ENCODE results near the gene SYNGR1. TPM values are rescaled to one million over a fixed set of nuclear protein-coding genes. Genes with fewer than 3 reads are reported as not detected.
A peak's percentile ranks its signal among the peaks of the same experiment; 100 is the strongest.

The SYNGR1 gene
- total RNA-seq, 5 donors from 2014 or later (not counting 1 experiment from before 2014, with no cell fraction given): 1.1 to 4.3 (median 2.7) TPM

DNA sequence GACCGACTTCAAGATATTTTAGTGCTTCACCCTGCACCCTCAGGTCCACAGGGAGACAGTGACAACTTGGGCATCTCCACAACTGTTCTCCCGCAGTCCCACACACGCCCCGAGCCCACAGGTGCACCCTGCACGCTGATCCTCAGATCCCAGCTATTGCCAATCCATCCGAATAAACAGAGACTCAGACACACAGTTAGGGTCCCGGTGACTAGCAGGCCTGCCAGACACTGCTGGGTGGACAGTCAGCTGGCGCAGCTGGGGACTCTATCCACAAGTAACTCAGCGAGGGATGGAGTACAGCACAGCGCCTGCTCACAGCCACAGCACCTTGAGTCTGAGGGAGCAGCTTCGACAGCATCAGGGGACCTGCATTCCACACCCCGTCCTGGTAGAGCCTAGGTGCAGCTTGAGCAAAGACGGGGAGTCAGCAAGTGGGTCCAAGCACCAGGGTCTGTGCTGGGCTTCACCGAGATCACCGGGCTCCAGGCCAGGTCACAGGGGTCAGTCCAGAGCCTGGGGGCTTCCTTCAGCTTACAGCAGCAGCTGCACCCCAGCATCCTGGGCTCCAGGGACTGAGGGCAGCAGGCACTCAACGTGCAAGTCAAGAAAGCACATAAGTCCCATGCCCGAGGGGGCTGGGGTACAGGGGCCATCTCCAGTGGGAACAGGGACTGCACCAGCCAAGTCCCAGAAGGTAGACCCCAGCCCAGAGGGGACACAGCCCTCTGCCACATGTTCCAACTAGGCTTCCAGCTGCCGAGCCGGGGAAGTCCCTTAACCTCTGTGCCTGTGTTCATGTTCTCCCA is 38.0 kb upstream of the SYNGR1 start:
- H3K36me3 ChIP-seq (ENCODE audit: control insufficient read depth in 2 of 2, extremely low read depth in 1 of 2, insufficient read depth in 1 of 2, low read length in 1 of 2): peaks cover 34 to 54% of the 10 kb centered on the region in 2 donors
- POLR2A ChIA-PET: no interaction called here
- H3K27ac ChIP-seq (ENCODE audit: low read length): no peak overlapping the region
- H3K27ac Mint-ChIP-seq: peak overlapping the region; percentile 57 to 80
- no peak for DNase-seq
- H3K27me3 Mint-ChIP-seq: no peaks in the 10 kb centered on the region
- no peak for ATAC-seq (replicated peaks in 1 of 4)
- no peaks in the 10 kb centered on the region for H3K9me3 ChIP-seq
- H3K4me3 Mint-ChIP-seq: no peak overlapping the region
- H3K4me1 Mint-ChIP-seq: peaks cover 22 to 60% (median 45%) of the 10 kb centered on the region in 3 donors
- peaks cover 44% of the 10 kb centered on the region for H3K36me3 Mint-ChIP-seq
- no peaks in the 10 kb centered on the region for H3K9me3 Mint-ChIP-seq
- CTCF ChIA-PET: interaction anchor here (0.5 to 1.3 kb wide), 10 partner anchors 8 to 794 kb away, joined by 3 to 22 read pairs (median 3); partner anchors contain the start of genes CBX6 (in 1 of the 2) and RPL3 (in 1 of the 2)
- 82% methylated on average over 19 of the region's 19 CpGs for WGBS (ENCODE audit: insufficient coverage)
- H3K27me3 ChIP-seq (replicated peaks in 1 of 2; ENCODE audit: control insufficient read depth in 2 of 2, extremely low read depth in 1 of 2, insufficient read depth in 2 of 2, low read length in 1 of 2): peaks cover 0 to 2% of the 10 kb centered on the region in 2 experiments
- no peak overlapping the region for H3K4me3 ChIP-seq (ENCODE audit: control insufficient read depth in 1 of 2, extremely low read depth in 1 of 2, low read length in 1 of 2)
- peaks cover 0 to 57% of the 10 kb centered on the region in 2 experiments for H3K4me1 ChIP-seq (ENCODE audit: control insufficient read depth in 1 of 2, extremely low read depth in 1 of 2, insufficient read depth in 2 of 2, low read length in 2 of 2)

DNA sequence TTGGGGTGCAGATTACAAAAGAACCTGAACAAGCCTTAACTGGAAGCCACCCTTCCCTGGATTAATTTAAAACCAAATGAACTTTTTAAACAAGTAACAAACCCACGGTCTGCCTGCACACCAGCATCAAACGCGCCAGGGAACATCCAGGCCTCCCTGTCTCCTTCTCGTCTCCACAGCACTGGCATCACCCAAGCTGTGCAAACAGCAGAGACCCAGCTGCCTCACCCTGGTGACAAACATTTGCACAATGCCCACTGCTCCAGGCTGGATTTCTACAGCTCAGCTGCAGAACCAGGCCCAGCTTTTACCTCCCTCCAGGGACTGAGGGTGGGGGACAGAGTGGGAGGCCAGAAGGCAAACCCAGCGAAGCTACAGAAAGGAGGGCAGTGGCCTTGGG is 37.4 kb upstream of the SYNGR1 start:
- CTCF ChIA-PET: interaction anchor here (0.5 to 0.9 kb wide), 3 partner anchors 97 to 794 kb away, joined by 3 to 6 read pairs (median 3); no protein-coding TSS in a partner anchor
- H3K36me3 Mint-ChIP-seq: peaks cover 50% of the 10 kb centered on the region
- Histone ChIP-seq H3K4me1 (ENCODE audit: control insufficient read depth in 1 of 2, extremely low read depth in 1 of 2, insufficient read depth in 2 of 2, low read length in 2 of 2) (peaks cover 2 to 61% of the 10 kb centered on the region in 2 experiments), H3K4me3 (ENCODE audit: control insufficient read depth in 1 of 2, extremely low read depth in 1 of 2, low read length in 1 of 2) (no peak overlapping the region), H3K36me3 (ENCODE audit: control insufficient read depth in 2 of 2, extremely low read depth in 1 of 2, insufficient read depth in 1 of 2, low read length in 1 of 2) (peaks cover 38 to 60% of the 10 kb centered on the region in 2 donors), H3K27ac (ENCODE audit: low read length) (no peak overlapping the region), H3K27me3 (replicated peaks in 1 of 2; ENCODE audit: control insufficient read depth in 2 of 2, extremely low read depth in 1 of 2, insufficient read depth in 2 of 2, low read length in 1 of 2) (peaks cover 0 to 2% of the 10 kb centered on the region in 2 experiments), H3K9me3 (no peaks in the 10 kb centered on the region)
- peak overlapping the region in 1 of 2 donors; percentile 22 for H3K27ac Mint-ChIP-seq
- H3K9me3 Mint-ChIP-seq: no peaks in the 10 kb centered on the region
- POLR2A ChIA-PET: no interaction called here
- no peaks in the 10 kb centered on the region for H3K27me3 Mint-ChIP-seq
- DNase-seq (no peak), ATAC-seq (replicated peaks in 1 of 4) (no peak)
- H3K4me3 Mint-ChIP-seq: no peak overlapping the region
- 75% methylated on average over 3 of the region's 5 CpGs for WGBS (ENCODE audit: insufficient coverage)
- peaks cover 28 to 66% (median 51%) of the 10 kb centered on the region in 3 donors for H3K4me1 Mint-ChIP-seq

DNA sequence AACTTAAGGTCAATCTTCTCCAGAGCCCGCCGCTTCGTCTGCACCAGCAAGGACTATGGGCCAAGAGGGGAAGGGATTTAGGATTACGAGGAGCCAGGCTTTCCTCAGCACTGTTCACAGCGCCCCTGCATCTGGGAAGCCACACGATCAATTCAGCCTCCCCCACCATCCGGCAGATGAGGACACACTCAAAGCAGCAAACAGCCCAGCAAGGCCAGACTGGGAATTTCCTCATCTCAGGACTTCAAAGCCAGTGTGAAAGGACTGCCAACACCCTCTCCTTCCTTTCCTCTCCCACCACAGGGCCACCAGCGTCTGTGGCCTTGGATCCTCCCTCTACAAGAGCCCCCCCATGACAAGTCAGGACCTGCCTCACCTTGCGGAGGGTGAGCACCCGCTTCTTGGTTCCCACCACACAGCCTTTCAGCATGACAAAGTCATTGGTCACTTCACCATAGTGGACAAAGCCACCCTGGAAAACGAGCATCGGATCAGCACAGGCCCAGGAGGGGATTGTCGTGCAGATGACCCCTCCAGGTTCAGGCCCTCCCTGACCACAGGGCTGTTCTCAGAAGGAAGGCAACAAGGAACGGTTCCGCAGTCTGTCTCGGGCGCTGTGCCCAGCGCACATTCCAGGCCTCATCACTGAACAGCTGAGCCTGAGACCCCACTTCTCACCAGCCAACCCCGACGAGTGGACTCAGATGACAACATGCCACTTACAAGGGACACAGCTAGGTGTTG is 36.4 kb upstream of the SYNGR1 start:
- Histone ChIP-seq H3K4me3 (ENCODE audit: control insufficient read depth in 1 of 2, extremely low read depth in 1 of 2, low read length in 1 of 2) (no peak overlapping the region), H3K36me3 (ENCODE audit: control insufficient read depth in 2 of 2, extremely low read depth in 1 of 2, insufficient read depth in 1 of 2, low read length in 1 of 2) (peaks cover 38 to 66% of the 10 kb centered on the region in 2 donors), H3K27ac (ENCODE audit: low read length) (no peak overlapping the region), H3K9me3 (no peaks in the 10 kb centered on the region), H3K27me3 (replicated peaks in 1 of 2; ENCODE audit: control insufficient read depth in 2 of 2, extremely low read depth in 1 of 2, insufficient read depth in 2 of 2, low read length in 1 of 2) (peaks cover 0 to 2% of the 10 kb centered on the region in 2 experiments), H3K4me1 (ENCODE audit: control insufficient read depth in 1 of 2, extremely low read depth in 1 of 2, insufficient read depth in 2 of 2, low read length in 2 of 2) (peaks cover 10 to 70% of the 10 kb centered on the region in 2 experiments)
- CTCF ChIA-PET: interaction anchor here in 1 of 2 donors (0.5 kb wide), 1 partner anchor 305 kb away, joined by 3 read pairs; no protein-coding TSS in a partner anchor
- 88% methylated on average over 15 of the region's 20 CpGs for WGBS (ENCODE audit: insufficient coverage)
- H3K4me1 Mint-ChIP-seq: peaks cover 38 to 76% (median 61%) of the 10 kb centered on the region in 3 donors
- no peak overlapping the region for H3K27ac Mint-ChIP-seq
- POLR2A ChIA-PET: no interaction called here
- no peak for ATAC-seq (replicated peaks in 1 of 4)
- no peak overlapping the region for H3K4me3 Mint-ChIP-seq
- H3K9me3 Mint-ChIP-seq: no peaks in the 10 kb centered on the region
- H3K36me3 Mint-ChIP-seq: peaks cover 60% of the 10 kb centered on the region
- DNase-seq: no peak
- no peaks in the 10 kb centered on the region for H3K27me3 Mint-ChIP-seq

DNA sequence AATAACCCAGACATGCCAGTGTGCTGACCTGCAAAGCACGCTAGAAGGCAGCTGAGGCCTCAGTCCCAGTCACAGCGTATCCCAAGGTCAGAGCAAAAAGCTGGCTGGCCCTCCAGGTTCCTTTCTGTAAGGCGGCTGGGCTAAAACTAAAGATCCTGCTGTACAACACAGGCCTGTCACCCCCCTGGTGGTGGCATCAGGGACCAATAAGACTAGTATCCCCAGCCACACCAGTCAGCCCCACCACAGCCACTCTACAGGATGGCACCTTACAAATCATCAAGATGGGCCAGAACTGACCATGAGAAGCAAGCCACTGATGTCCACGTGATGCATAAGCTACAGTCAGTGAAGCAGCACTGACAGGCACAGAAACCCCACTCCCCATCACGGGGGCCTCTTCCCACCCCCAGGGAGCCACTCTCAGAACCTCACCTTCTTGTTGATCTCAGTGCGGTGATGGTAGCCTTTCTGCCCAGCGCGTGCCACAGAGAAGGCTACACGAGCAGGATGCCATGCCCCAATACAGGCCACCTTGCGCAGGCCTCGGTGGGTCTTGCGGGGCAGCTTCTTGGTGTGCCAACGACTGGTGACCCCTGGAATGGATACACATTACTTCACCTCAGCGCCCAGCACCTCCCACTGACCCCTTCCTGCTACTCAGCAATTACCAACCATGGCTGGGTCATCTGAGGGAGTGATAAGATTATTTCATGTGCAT is 35.4 kb upstream of the SYNGR1 start:
- Mint-ChIP-seq H3K4me3 (no peak overlapping the region), H3K27me3 (no peaks in the 10 kb centered on the region), H3K9me3 (no peaks in the 10 kb centered on the region), H3K36me3 (peaks cover 66% of the 10 kb centered on the region), H3K27ac (peak overlapping the region in 1 of 2 donors; percentile 39), H3K4me1 (peaks cover 42 to 75% (median 58%) of the 10 kb centered on the region in 3 donors)
- peaks cover 38 to 66% of the 10 kb centered on the region in 2 donors for H3K36me3 ChIP-seq (ENCODE audit: control insufficient read depth in 2 of 2, extremely low read depth in 1 of 2, insufficient read depth in 1 of 2, low read length in 1 of 2)
- H3K4me1 ChIP-seq (ENCODE audit: control insufficient read depth in 1 of 2, extremely low read depth in 1 of 2, insufficient read depth in 2 of 2, low read length in 2 of 2): peaks cover 10 to 67% of the 10 kb centered on the region in 2 experiments
- CTCF ChIA-PET: interaction anchor here (0.6 to 5.6 kb wide), 3 partner anchors 144 to 200 kb away, joined by 3 to 55 read pairs (median 6); no protein-coding TSS in a partner anchor
- no peaks in the 10 kb centered on the region for H3K9me3 ChIP-seq
- no peak for DNase-seq
- POLR2A ChIA-PET: no interaction called here
- ATAC-seq (replicated peaks in 1 of 4): no peak
- 85% methylated on average over 9 of the region's 14 CpGs for WGBS (ENCODE audit: insufficient coverage)
- H3K27ac ChIP-seq (ENCODE audit: low read length): peak overlapping the region; percentile 1
- no peak overlapping the region for H3K4me3 ChIP-seq (ENCODE audit: control insufficient read depth in 1 of 2, extremely low read depth in 1 of 2, low read length in 1 of 2)
- H3K27me3 ChIP-seq (replicated peaks in 1 of 2; ENCODE audit: control insufficient read depth in 2 of 2, extremely low read depth in 1 of 2, insufficient read depth in 2 of 2, low read length in 1 of 2): peaks cover 0 to 2% of the 10 kb centered on the region in 2 experiments

GRCh38 chr22:39315389-39315788 is 34.4 kb upstream of the SYNGR1 start:
- no peaks in the 10 kb centered on the region for H3K27me3 Mint-ChIP-seq
- peaks cover 43 to 73% (median 56%) of the 10 kb centered on the region in 3 donors for H3K4me1 Mint-ChIP-seq
- no peak overlapping the region for H3K4me3 Mint-ChIP-seq
- Histone ChIP-seq H3K36me3 (ENCODE audit: control insufficient read depth in 2 of 2, extremely low read depth in 1 of 2, insufficient read depth in 1 of 2, low read length in 1 of 2) (peaks cover 38 to 66% of the 10 kb centered on the region in 2 donors), H3K9me3 (no peaks in the 10 kb centered on the region), H3K4me3 (ENCODE audit: control insufficient read depth in 1 of 2, extremely low read depth in 1 of 2, low read length in 1 of 2) (no peak overlapping the region), H3K4me1 (ENCODE audit: control insufficient read depth in 1 of 2, extremely low read depth in 1 of 2, insufficient read depth in 2 of 2, low read length in 2 of 2) (peaks cover 10 to 71% of the 10 kb centered on the region in 2 experiments), H3K27me3 (replicated peaks in 1 of 2; ENCODE audit: control insufficient read depth in 2 of 2, extremely low read depth in 1 of 2, insufficient read depth in 2 of 2, low read length in 1 of 2) (peaks cover 0 to 2% of the 10 kb centered on the region in 2 experiments), H3K27ac (ENCODE audit: low read length) (peak overlapping the region; percentile 70)
- POLR2A ChIA-PET: interaction anchor here in 1 of 2 donors (0.6 kb wide), 1 partner anchor 147 kb away, joined by 5 read pairs; no protein-coding TSS in a partner anchor
- peaks cover 67% of the 10 kb centered on the region for H3K36me3 Mint-ChIP-seq
- CTCF ChIA-PET: interaction anchor here (1.1 to 5.6 kb wide), 4 partner anchors 141 to 445 kb away, joined by 4 to 55 read pairs (median 7); no protein-coding TSS in a partner anchor
- WGBS (ENCODE audit: insufficient coverage): 83% methylated on average over 13 of the region's 13 CpGs
- DNase-seq (no peak), ATAC-seq (replicated peaks in 1 of 4) (no peak)
- H3K27ac Mint-ChIP-seq: peak overlapping the region; percentile 44 to 99
- H3K9me3 Mint-ChIP-seq: no peaks in the 10 kb centered on the region
